Measurements from ENCODE around the gene C20orf173.
A peak's percentile ranks its signal among the peaks of the same experiment; 100 is the strongest.
"Not testable (repeated sequence)": the region's sequence is repeated elsewhere in the genome, so short reads cannot be mapped to it uniquely, and the experiment has no call there.

C20orf173 gene

DNA sequence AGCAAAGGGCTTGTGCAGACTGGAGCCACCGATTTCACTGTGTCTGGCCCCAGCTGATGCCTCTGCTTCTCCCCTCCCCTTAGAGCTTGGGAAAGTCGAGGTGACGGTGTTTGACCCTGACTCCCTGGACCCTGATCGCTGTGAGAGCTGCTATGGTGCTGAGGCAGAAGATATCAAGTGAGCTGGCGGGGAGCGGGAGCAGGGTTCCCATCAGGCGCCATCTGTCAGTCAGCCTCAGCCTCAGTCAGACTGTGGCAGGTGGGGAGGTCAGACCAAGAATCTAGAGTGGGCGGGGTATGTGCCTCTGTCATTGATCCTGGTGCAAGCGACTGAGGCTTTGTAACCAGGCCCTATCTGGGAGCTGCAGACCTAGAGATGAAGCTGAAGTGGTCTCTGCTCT lies 17.9 kb upstream of the C20orf173 start:
- no peak for DNase-seq (ENCODE audit: low read depth in 3 of 3, low spot score in 1 of 3)

GRCh38 chr20:35546127-35546526 lies 16.7 kb upstream of the C20orf173 start:
- DNase-seq (ENCODE audit: low read depth in 3 of 3, low spot score in 1 of 3) = no peak

GRCh38 chr20:35544941-35545340 lies 15.5 kb upstream of the C20orf173 start:
- not testable (repeated sequence) for DNase-seq (ENCODE audit: low read depth in 3 of 3, low spot score in 1 of 3)

GRCh38 chr20:35544436-35544835 lies 15.0 kb upstream of the C20orf173 start:
- DNase-seq (ENCODE audit: low read depth in 3 of 3, low spot score in 1 of 3) = no peak

DNA sequence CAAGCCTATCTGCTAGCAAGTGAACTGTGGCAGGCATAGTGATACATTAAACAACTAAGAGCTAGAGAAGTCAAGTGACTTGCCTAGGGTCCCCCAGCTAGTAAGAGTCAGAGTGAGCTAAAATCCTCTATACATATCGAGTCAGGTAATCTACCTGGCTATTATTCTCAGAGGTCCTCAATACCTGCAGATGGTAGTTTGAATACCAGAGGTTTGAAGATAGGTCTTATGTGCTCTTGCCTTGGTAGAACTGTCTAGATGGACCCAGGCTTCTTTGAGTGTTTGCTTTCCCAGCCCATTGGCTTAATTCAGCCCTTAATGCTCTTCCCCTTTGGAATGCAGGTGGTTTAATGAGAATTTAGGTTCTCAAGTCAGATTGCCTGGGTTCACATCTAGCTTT lies 13.5 kb upstream of the C20orf173 start:
- DNase-seq (ENCODE audit: low read depth in 3 of 3, low spot score in 1 of 3) = no peak

DNA sequence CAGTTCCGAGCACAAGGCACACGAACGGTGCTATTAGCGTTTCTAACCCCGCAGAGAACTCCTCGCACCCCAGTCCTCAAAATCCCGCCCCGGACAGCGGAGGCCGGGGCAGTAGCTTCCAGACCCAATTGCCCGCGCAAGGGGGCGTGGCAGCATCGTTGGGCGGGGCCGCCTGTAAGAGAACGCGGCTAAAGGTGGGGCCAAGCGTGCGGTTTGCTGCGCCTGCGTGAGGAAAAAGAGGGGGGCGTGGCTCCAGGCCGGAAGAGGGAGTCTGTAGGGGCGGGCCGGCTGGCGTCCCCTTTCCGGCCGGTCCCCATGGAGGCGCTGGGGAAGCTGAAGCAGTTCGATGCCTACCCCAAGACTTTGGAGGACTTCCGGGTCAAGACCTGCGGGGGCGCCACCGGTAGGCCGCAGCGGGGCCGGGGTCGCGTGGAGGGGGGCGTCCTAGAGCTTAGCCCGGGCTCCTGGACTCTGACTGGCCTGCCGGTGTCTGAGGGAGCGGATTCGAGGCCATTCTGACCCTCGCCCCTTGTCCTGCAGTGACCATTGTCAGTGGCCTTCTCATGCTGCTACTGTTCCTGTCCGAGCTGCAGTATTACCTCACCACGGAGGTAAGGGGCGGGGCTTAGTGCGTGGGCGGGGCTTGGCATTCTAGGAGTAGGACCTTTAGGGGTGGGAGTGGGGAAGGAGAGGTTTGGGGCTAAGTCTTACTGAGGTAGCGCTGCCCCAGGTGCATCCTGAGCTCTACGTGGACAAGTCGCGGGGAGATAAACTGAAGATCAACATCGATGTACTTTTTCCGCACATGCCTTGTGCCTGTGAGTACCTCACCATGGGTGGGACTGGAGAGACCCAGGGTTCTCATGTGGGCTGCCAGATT lies 12.6 kb upstream of the C20orf173 start, which contains the start of gene ERGIC3:
Gene ERGIC3 (plus strand): TSS at position 296 of the 880 bp plus-strand sequence. CDS start 20 bp downstream, at position 316.
- DNase-seq (ENCODE audit: low read depth in 3 of 3, low spot score in 1 of 3) = peak; percentile 90 to 96 (median 94)

GRCh38 chr20:35541118-35541782 lies 11.8 kb upstream of the C20orf173 start:
- DNase-seq (ENCODE audit: low read depth in 3 of 3, low spot score in 1 of 3) = no peak

- DNase-seq (ENCODE audit: low read depth in 3 of 3, low spot score in 1 of 3) = no peak
These were observed 10.3 kb upstream of the C20orf173 start for GRCh38 chr20:35539756-35540212.

DNA sequence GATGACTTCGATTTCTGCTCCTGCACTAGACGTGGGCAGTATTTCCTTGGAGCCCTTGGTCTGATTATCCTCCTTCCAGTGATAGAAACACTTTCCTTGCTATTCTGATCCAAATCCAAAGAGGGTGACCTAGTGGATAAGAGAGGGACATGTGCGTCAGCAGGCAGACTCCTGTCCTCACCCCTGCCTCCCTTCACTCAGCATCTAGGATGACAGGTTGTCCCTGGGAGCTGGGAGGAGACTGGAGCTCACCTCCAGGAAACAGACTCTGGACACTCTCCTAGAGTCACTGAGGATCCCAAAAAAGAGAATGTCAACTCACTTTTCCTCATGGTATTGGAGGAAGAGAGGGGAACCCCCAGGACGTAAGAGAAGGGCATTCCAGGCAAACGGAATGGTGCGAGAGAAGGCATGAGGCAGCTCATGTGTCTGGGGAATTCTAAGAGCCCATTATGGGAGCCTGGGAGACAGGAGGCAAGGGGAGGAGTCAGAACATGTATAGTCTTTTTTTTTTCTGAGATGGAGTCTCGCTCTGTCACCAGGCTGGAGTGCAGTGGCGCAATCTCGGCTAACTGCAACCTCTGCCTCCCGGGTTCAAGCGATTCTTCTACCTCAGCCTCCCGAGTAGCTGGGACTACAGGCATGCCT lies 2.2 kb downstream of the C20orf173 start:
- DNase-seq (ENCODE audit: low read depth in 3 of 3, low spot score in 1 of 3) = no peak

- DNase-seq (ENCODE audit: low read depth in 3 of 3, low spot score in 1 of 3) = no peak
These were observed 3.8 kb downstream of the C20orf173 start for GRCh38 chr20:35525639-35526038.

- no peak for DNase-seq (ENCODE audit: low read depth in 3 of 3, low spot score in 1 of 3)
These were observed 6.1 kb downstream of the C20orf173 start for GRCh38 chr20:35523298-35523888.

DNA sequence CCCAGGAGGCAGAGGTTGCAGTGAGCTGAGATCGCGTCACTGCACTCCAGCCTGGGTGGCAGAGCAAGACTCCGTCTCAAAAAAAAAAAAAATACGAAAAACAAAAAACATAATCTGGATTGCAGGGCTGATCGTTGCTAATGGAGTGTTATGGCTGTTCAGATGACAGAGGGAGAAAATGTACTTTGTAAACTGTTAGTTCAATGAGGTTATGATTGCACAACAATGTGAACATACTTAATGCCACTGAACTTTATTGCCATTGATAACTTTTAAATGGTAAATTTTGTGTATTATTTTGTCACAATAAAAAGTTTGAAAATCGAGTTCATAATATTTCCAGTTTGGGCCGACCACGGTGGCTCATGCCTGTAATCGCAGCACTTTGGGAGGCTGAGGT lies 10.5 kb downstream of the C20orf173 start:
- no peak for DNase-seq (ENCODE audit: low read depth in 3 of 3, low spot score in 1 of 3)

GRCh38 chr20:35517767-35518166 lies 11.7 kb downstream of the C20orf173 start:
- not testable (repeated sequence) for DNase-seq (ENCODE audit: low read depth in 3 of 3, low spot score in 1 of 3)

GRCh38 chr20:35517125-35517524 lies 12.3 kb downstream of the C20orf173 start:
- DNase-seq (ENCODE audit: low read depth in 3 of 3, low spot score in 1 of 3) = no peak

DNA sequence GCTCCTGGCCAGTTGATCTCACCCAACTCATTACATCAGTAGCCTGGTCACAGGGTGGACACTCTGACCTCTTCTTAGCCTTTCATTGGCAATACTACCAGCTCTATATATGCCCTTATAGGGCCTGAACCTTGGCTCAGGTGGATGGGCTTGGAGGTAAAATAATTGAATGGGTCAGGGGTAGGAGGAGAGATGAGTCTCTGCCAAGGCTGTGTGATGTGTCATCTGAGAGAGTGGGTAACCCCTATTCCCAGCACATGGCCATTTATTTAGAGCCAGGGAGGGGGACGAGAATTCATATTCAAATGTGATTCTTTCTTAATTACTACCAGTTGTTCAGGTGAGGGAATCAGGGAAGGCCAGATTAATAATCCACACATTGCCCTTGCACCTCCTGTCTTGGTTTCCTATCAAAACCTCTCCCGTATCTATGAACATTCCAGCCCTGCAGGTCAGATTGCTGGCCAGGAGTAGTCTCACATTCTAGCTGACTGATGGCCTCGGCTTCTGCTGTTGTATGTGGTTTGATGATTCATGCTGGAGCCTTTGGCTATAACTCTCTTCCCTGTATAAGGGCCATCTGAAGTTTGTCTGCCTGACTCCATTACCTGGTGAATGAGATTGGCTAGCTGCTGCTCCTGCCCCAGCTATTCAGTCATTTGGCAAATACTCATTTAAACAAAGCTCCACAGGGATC lies 13.4 kb downstream of the C20orf173 start:
- no peak for DNase-seq (ENCODE audit: low read depth in 3 of 3, low spot score in 1 of 3)

- DNase-seq (ENCODE audit: low read depth in 3 of 3, low spot score in 1 of 3) = no peak
These were observed 14.1 kb downstream of the C20orf173 start for GRCh38 chr20:35515341-35515740.

DNA sequence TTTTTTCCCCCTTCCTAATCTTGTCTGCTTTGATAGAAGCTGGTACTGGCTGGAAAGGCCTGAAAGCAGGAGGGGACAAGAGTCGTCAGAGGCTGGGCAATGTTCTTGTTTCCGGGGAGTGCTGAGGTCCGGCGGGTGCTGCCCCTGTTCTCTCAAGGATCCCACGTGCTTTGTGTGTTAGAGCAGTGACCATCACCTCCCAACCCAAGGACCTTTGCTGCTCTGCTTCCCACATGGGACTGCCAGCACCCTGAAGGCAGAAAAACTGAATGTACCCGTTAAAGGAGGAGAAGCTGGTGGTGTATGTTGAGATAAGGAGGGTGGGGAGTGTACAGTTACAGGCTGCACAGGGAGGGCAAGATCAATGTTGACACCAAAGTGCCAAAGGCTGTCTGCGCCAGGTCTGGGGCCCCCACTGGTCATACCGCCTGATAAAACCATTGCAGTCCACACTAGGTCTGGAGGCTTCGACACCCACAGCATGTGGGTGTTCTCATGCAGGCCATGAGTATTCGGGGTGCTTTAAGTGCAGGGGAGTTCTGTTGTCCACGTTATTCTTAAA lies 15.0 kb downstream of the C20orf173 start:
- no peak for DNase-seq (ENCODE audit: low read depth in 3 of 3, low spot score in 1 of 3)

GRCh38 chr20:35511814-35512420 lies 17.5 kb downstream of the C20orf173 start:
- no peak for DNase-seq (ENCODE audit: low read depth in 3 of 3, low spot score in 1 of 3)

GRCh38 chr20:35510951-35511735 lies 18.3 kb downstream of the C20orf173 start:
- no peak for DNase-seq (ENCODE audit: low read depth in 3 of 3, low spot score in 1 of 3)

Measured in stimulated activated CD4-positive, alpha-beta T cell treated with anti-CD3 and anti-CD28 coated beads, TNF-alpha, amount 100 ng/mL, for 1 hour (primary cell).